Measurements from ENCODE around the gene FXN. TPM values are rescaled to one million over a fixed set of nuclear protein-coding genes. Genes with fewer than 3 reads are reported as not detected.

Gene FXN
- total and polyA plus RNA-seq, 4 donors: 4.7 to 41.7 (median 23.9) TPM

GRCh38 chr9:69027355-69028097, 8.0 kb upstream of the FXN start:
- Histone ChIP-seq H3K36me3 (ENCODE audit: control insufficient read depth in 4 of 4, insufficient read depth in 3 of 4, low read depth in 1 of 4, low read length in 3 of 4) (peaks cover 0 to 2% (median 0%) of the 10 kb centered on the region in 4 donors), H3K27me3 (ENCODE audit: control insufficient read depth in 4 of 4, insufficient read depth in 4 of 4, low read length in 3 of 4) (no peaks in the 10 kb centered on the region), H3K9me3 (ENCODE audit: control insufficient read depth in 4 of 4, low read length in 3 of 4) (peaks cover 0 to 2% (median 0%) of the 10 kb centered on the region in 4 donors), H3K27ac (ENCODE audit: low read depth in 1 of 2, low read length in 2 of 2) (no peak overlapping the region), H3K9ac (ENCODE audit: low read depth in 1 of 2, low read length in 2 of 2) (no peak overlapping the region), H3K4me3 (ENCODE audit: low read depth in 1 of 3, low read length in 3 of 3) (no peak overlapping the region), H3K4me1 (ENCODE audit: control insufficient read depth in 4 of 4, insufficient read depth in 4 of 4, low read length in 3 of 4) (no peaks in the 10 kb centered on the region)
- WGBS: 55% methylated on average over 5 of the region's 5 CpGs
- TF ChIP-seq GABPA (IDR thresholded peaks at IDR 0.05 in 1 of 2, conservative IDR thresholded peaks at IDR 0.05 in 1 of 2): no peak
- peak; percentile 22 for TF ChIP-seq YY1 (IDR thresholded peaks at IDR 0.05)
- peak; percentile 77 to 85 for TF ChIP-seq RAD21 (IDR thresholded peaks at IDR 0.05)
- peak; percentile 68 for TF ChIP-seq CTCF (IDR thresholded peaks at IDR 0.05; ENCODE audit: low read depth, low read length, missing input control)
- no peak for DNase-seq (ENCODE audit: low spot score)

GRCh38 chr9:69028754-69029153, 6.8 kb upstream of the FXN start:
- Histone ChIP-seq H3K4me1 (ENCODE audit: control insufficient read depth in 4 of 4, insufficient read depth in 4 of 4, low read length in 3 of 4) (no peaks in the 10 kb centered on the region), H3K36me3 (ENCODE audit: control insufficient read depth in 4 of 4, insufficient read depth in 3 of 4, low read depth in 1 of 4, low read length in 3 of 4) (peaks cover 0 to 2% (median 0%) of the 10 kb centered on the region in 4 donors), H3K9me3 (ENCODE audit: control insufficient read depth in 4 of 4, low read length in 3 of 4) (peaks cover 0 to 2% (median 0%) of the 10 kb centered on the region in 4 donors), H3K9ac (ENCODE audit: low read depth in 1 of 2, low read length in 2 of 2) (no peak overlapping the region), H3K4me3 (ENCODE audit: low read depth in 1 of 3, low read length in 3 of 3) (no peak overlapping the region), H3K27ac (ENCODE audit: low read depth in 1 of 2, low read length in 2 of 2) (no peak overlapping the region), H3K27me3 (ENCODE audit: control insufficient read depth in 4 of 4, insufficient read depth in 4 of 4, low read length in 3 of 4) (no peaks in the 10 kb centered on the region)
- WGBS: 85% methylated on average over 2 of the region's 2 CpGs
- no peak for DNase-seq (ENCODE audit: low spot score)
- TF ChIP-seq RAD21 (IDR thresholded peaks at IDR 0.05): no peak
- TF ChIP-seq FOXA2 (IDR thresholded peaks at IDR 0.05): no peak
- TF ChIP-seq FOXA1 (IDR thresholded peaks at IDR 0.05): no peak
- no peak for TF ChIP-seq RXRA (IDR thresholded peaks at IDR 0.05)
- no peak for TF ChIP-seq HNF4A (conservative IDR thresholded peaks at IDR 0.05)
- no peak for TF ChIP-seq GABPA (IDR thresholded peaks at IDR 0.05 in 1 of 2, conservative IDR thresholded peaks at IDR 0.05 in 1 of 2)
- no peak for TF ChIP-seq REST (IDR thresholded peaks at IDR 0.05)
- TF ChIP-seq CTCF (IDR thresholded peaks at IDR 0.05; ENCODE audit: low read depth, low read length, missing input control): no peak
- TF ChIP-seq EGR1 (IDR thresholded peaks at IDR 0.05; ENCODE audit: low read depth in 2 of 2): no peak
- TF ChIP-seq ATF3 (IDR thresholded peaks at IDR 0.05): no peak
- TF ChIP-seq SP1 (IDR thresholded peaks at IDR 0.05): no peak
- no peak for TF ChIP-seq HNF4G (IDR thresholded peaks at IDR 0.05)
